Calu3 (cell line): ENCODE data around the gene FGD5. TPM values are rescaled to one million over a fixed set of nuclear protein-coding genes. Genes with fewer than 3 reads are reported as not detected.

Source experiments
- BruUV-seq: library from RNA; stranded (reverse); fragments of 400-500 nt; replicated peaks from 2 replicates; lab custom pipeline; 2021; lab: Mats Ljungman, UMichigan
- CTCF ChIA-PET: fragments of 300-600 bp; sonication (Branson Sonifier 250); formaldehyde crosslinking; loops from one replicate; lab custom pipeline; 2022; ENCODE audit warnings: antibody characterized with exemption; lab: Charles Lee
- DNase-seq: peaks from one replicate; pipeline ENCODE4 v3.0.0; 2022
- H3K27ac Mint-ChIP-seq: one replicate; pipeline ENCODE4 v1.8.0; 2022; ENCODE audit warnings: mixed read lengths; ENCODE audit not compliant: unreplicated experiment
- H3K27me3 Mint-ChIP-seq: one replicate; pipeline ENCODE4 v1.8.0; 2022; ENCODE audit warnings: mixed read lengths; ENCODE audit not compliant: unreplicated experiment
- H3K36me3 Mint-ChIP-seq: one replicate; pipeline ENCODE4 v1.8.0; 2022; ENCODE audit warnings: mild to moderate bottlenecking, moderate library complexity, mixed read lengths; ENCODE audit not compliant: insufficient read depth, unreplicated experiment
- H3K4me1 Mint-ChIP-seq: one replicate; pipeline ENCODE4 v1.8.0; 2022; ENCODE audit warnings: mild to moderate bottlenecking, low read depth, mixed read lengths; ENCODE audit not compliant: unreplicated experiment
- H3K4me3 Mint-ChIP-seq: one replicate; pipeline ENCODE4 v1.8.0; 2022; ENCODE audit warnings: mild to moderate bottlenecking, low read depth, moderate library complexity, mixed read lengths; ENCODE audit not compliant: unreplicated experiment
- H3K9me3 Mint-ChIP-seq: one replicate; pipeline ENCODE4 v1.8.0; 2022; ENCODE audit warnings: low read depth, mixed read lengths; ENCODE audit not compliant: unreplicated experiment
- CTCF ChIP-seq: fragments of 200-600 bp; IDR thresholded peaks from one replicate; pipeline ENCODE4 v1.8.0; 2022; ENCODE audit warnings: antibody characterized with exemption; ENCODE audit not compliant: unreplicated experiment
- intact Hi-C: fragments of 100-400 bp; cut with micrococcal nuclease; formaldehyde crosslinking; loops from one replicate; pipeline ENCODE4 v1.10.0; 2022; ENCODE audit not compliant: unreplicated experiment
- total RNA-seq: library from RNA; stranded (reverse); gene quantifications from 2 replicates; pipeline ENCODE4 v1.2.3, GENCODE V29; 2022

Gene FGD5
- total RNA-seq, 1 experiment from 2014 or later = not detected

GRCh38 chr3:14780927-14781507 lies 37.7 kb upstream of the FGD5 start:
- H3K27me3 Mint-ChIP-seq = peaks cover 37% of the 10 kb centered on the region
- CTCF ChIA-PET = interaction anchor here (0.6 to 2.3 kb wide), 6 partner anchors 15 to 140 kb away, joined by 3 to 8 read pairs (median 4); partner anchors contain the start of gene CCDC174
- intact Hi-C loops = loop anchor here (2.0 to 5.0 kb wide), 2 partner anchors 108 to 274 kb away; no protein-coding TSS in a partner anchor
- H3K4me1 Mint-ChIP-seq = no peaks in the 10 kb centered on the region
- no peaks in the 10 kb centered on the region for H3K36me3 Mint-ChIP-seq
- BruUV-seq = no TSS peak
- no peak overlapping the region for H3K27ac Mint-ChIP-seq
- H3K9me3 Mint-ChIP-seq = peaks cover 4% of the 10 kb centered on the region
- no peak for TF ChIP-seq CTCF
- peak; percentile 77 for DNase-seq
- H3K4me3 Mint-ChIP-seq = no peak overlapping the region

DNA sequence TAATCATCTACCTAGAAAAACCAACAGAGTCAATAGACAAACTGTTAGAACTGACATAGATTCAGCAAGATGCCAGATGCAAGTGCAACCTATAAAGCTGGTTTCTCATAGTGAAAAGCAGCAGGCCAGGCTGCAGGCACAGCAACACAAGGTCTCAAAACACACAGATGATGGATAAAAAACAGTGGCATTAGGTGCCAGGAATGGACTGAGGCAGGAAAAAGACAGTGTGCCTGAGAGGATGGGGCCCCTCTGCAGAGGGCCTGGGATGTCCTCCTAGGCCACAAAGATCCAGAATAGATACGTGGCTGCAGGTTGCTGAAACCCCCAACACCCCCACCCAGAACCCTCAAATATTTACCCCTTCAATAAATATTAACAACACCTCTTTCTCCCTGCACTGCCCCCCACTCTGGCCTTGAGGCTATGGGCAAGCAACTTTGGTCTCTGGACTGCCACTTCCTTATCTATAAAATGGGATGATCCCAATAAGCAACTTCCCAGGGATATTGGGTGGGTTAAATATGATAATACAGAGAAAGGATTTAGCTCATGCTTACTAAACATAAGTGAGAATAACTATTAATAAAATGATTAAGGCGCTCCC lies 35.2 kb upstream of the FGD5 start:
- H3K27me3 Mint-ChIP-seq = peaks cover 40% of the 10 kb centered on the region
- no peak for TF ChIP-seq CTCF
- H3K4me1 Mint-ChIP-seq = no peaks in the 10 kb centered on the region
- peaks cover 4% of the 10 kb centered on the region for H3K9me3 Mint-ChIP-seq
- intact Hi-C loops = loop anchor here (5.0 kb wide), 1 partner anchor 276 kb away; no protein-coding TSS in a partner anchor
- no peaks in the 10 kb centered on the region for H3K36me3 Mint-ChIP-seq
- CTCF ChIA-PET = no interaction called here
- no peak overlapping the region for H3K27ac Mint-ChIP-seq
- H3K4me3 Mint-ChIP-seq = no peak overlapping the region
- BruUV-seq = no TSS peak
- no peak for DNase-seq

- CTCF ChIA-PET = no interaction called here
- H3K36me3 Mint-ChIP-seq = no peaks in the 10 kb centered on the region
- H3K27me3 Mint-ChIP-seq = peaks cover 38% of the 10 kb centered on the region
- intact Hi-C loops = loop anchor here (5.0 kb wide), 1 partner anchor 277 kb away; no protein-coding TSS in a partner anchor
- H3K27ac Mint-ChIP-seq = no peak overlapping the region
- no peaks in the 10 kb centered on the region for H3K9me3 Mint-ChIP-seq
- no peak for TF ChIP-seq CTCF
- DNase-seq = no peak
- H3K4me3 Mint-ChIP-seq = no peak overlapping the region
- BruUV-seq = no TSS peak
- H3K4me1 Mint-ChIP-seq = no peaks in the 10 kb centered on the region
These were observed 34.6 kb upstream of the FGD5 start for GRCh38 chr3:14784087-14784681.

DNA sequence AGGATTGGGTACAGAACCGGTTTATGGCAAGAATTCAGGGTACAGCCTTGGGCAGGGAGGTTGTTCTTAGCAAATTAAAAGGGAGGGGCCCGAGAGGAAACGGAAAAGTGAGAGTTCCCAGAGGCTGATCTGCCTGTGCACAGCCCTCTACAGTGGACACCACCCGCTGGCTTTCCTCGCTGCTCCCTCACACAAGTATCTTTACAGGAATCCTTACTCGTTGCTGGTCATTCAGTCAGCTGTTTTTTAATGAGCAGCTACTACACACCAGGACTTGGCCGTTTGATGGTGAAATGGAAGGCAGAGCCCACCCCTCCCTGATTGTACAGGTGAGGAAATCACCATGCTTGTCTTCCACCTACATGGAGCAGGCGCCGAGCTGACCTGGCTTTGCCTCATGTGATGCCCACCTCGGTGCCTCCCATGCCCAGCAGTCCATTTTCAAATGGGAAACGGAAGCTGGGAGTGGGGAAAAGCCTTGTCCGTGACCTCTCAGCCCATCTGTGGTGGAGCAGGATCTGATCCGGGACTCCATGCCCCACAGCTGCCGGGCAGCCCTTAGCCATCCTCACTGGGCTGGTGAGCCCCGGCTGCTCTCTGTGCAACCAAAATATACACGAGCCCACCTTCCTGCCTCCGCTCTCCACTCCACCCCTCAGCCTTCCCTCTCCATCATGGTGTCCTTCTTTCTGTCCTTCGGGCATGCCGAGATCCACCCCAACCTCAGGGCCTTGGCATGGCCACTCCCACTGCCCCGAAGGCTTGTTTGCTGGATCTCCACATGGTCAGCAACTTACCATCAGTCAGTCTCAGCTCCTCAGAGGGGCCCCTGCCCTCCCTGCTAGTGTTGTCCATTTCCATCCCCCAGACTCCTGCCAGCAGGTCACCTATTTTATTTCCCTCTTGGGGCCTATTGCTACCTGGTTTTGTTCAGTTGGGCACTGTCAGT lies 33.3 kb upstream of the FGD5 start:
- CTCF ChIA-PET = no interaction called here
- no TSS peak for BruUV-seq
- H3K4me3 Mint-ChIP-seq = no peak overlapping the region
- no peaks in the 10 kb centered on the region for H3K9me3 Mint-ChIP-seq
- H3K4me1 Mint-ChIP-seq = no peaks in the 10 kb centered on the region
- TF ChIP-seq CTCF = no peak
- H3K36me3 Mint-ChIP-seq = no peaks in the 10 kb centered on the region
- H3K27ac Mint-ChIP-seq = no peak overlapping the region
- no peak for DNase-seq
- intact Hi-C loops = no loop called here
- H3K27me3 Mint-ChIP-seq = peaks cover 51% of the 10 kb centered on the region
